ENCODE data around the gene INTS1. TPM values are rescaled to one million over a fixed set of nuclear protein-coding genes. Genes with fewer than 3 reads are reported as not detected.

INTS1 gene
- total RNA-seq, 1 donor from 2014 or later = 109 TPM

DNA sequence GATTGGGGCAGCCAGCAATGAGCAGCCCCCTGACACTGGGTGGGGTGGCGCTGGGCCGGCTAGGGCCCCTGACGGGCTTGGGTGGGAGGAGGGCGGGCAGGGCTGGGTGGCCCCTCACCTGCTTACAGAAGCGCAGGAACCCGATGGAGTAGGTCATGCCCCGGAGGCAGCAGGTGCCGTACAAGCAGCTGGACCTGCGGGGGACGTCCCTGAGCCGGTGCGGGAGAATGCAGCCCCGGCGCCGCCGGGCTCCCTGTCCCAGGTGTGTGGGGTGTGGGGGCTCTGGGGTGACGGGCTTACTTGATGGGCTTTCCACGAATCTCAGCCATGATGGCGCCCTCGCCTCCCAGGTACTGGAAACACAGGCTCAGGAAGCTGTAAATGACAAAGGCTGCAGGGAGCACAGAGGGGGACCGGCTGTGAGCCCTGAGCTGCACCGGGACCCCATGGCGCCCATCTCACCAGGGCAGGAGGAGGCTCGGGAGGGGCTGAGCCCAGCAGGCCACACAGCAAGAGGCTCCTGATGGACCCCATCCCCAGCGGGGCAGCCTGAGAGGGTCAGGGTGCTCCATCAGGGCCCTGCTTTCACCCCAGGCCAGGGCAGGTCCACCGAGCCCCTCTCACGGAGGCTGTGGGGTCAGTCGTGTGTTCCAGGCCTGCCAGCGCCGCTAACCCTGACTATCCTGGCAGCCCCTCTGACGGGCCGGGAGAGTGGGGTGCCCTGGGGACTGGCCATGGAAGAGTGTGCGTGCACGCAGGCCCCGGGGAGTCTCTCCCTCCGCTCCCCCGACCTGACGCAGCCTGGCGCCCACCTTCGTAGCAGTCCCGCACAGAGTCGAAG is 46.0 kb upstream of the INTS1 start:
- no peak for DNase-seq (ENCODE audit: low spot score)
- Mint-ChIP-seq H3K4me1 (ENCODE audit: unreplicated experiment) (no peaks in the 10 kb centered on the region), H3K27me3 (ENCODE audit: unreplicated experiment) (no peaks in the 10 kb centered on the region), H3K4me3 (ENCODE audit: unreplicated experiment) (no peak overlapping the region), H3K36me3 (ENCODE audit: low read depth, unreplicated experiment) (no peaks in the 10 kb centered on the region), H3K9me3 (ENCODE audit: unreplicated experiment) (no peaks in the 10 kb centered on the region), H3K27ac (ENCODE audit: unreplicated experiment) (no peak overlapping the region)
- TF ChIP-seq, protein P1, sequence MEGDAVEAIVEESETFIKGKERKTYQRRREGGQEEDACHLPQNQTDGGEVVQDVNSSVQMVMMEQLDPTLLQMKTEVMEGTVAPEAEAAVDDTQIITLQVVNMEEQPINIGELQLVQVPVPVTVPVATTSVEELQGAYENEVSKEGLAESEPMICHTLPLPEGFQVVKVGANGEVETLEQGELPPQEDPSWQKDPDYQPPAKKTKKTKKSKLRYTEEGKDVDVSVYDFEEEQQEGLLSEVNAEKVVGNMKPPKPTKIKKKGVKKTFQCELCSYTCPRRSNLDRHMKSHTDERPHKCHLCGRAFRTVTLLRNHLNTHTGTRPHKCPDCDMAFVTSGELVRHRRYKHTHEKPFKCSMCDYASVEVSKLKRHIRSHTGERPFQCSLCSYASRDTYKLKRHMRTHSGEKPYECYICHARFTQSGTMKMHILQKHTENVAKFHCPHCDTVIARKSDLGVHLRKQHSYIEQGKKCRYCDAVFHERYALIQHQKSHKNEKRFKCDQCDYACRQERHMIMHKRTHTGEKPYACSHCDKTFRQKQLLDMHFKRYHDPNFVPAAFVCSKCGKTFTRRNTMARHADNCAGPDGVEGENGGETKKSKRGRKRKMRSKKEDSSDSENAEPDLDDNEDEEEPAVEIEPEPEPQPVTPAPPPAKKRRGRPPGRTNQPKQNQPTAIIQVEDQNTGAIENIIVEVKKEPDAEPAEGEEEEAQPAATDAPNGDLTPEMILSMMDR (IDR thresholded peaks at IDR 0.05; ENCODE audit: unreplicated experiment) = no peak

DNA sequence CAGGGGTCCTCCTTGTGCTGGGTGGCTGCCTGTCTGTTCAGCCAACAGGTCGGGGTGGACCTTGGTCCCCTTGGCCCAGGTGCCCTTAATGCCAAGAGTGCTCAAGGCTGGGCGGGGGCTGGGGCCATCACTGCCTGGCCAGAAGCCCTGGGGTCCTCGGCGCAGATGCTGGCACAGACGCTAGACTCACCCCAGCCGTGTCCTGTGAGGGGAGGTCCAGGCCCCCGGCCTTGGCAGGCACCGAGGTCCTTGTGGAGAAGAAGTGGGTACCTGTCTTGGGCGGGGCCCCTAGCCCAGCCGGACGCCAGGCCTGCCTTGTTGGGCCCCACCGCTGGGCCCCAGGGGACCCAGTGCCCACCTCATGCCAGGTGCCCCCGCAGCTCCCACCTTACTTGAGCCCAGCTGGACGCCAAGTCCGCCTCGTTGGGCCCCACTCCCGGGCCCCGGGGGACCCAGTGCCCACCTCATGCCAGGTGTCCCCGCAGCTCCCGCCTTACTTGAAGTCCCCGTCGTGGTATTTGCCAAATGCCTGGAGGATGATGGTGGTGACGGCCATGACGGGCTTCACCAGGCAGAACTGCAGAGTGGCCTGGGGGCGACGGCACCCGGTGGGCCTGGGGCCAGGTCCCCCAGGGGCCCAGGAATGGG is 45.3 kb upstream of the INTS1 start:
- Mint-ChIP-seq H3K27ac (ENCODE audit: unreplicated experiment) (no peak overlapping the region), H3K4me1 (ENCODE audit: unreplicated experiment) (no peaks in the 10 kb centered on the region), H3K27me3 (ENCODE audit: unreplicated experiment) (no peaks in the 10 kb centered on the region), H3K9me3 (ENCODE audit: unreplicated experiment) (no peaks in the 10 kb centered on the region), H3K36me3 (ENCODE audit: low read depth, unreplicated experiment) (no peaks in the 10 kb centered on the region), H3K4me3 (ENCODE audit: unreplicated experiment) (no peak overlapping the region)
- TF ChIP-seq, protein P1 (IDR thresholded peaks at IDR 0.05; ENCODE audit: unreplicated experiment) = no peak
- no peak for DNase-seq (ENCODE audit: low spot score)

DNA sequence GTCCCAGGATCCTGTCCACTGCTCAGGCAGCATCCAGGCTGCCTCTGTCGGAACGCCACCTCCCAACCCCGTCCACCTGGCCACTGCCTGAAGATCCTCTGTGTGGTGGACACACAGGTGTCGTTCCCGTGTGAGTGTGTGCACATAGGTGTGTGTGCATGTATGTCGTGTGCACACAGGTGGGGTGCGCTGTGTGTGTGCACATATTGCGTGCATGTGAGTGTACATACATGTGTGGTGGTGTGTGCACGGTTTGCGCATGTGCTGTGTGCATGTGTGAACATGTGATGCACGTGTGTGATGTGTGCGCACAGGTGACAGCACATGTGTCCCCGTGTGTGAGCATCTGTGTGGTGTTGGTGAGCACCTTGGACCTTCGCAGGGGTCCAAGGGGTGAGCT is 44.8 kb upstream of the INTS1 start:
- no peak for DNase-seq (ENCODE audit: low spot score)
- H3K27ac Mint-ChIP-seq (ENCODE audit: unreplicated experiment) = no peak overlapping the region
- no peaks in the 10 kb centered on the region for H3K9me3 Mint-ChIP-seq (ENCODE audit: unreplicated experiment)
- TF ChIP-seq, protein P1 (IDR thresholded peaks at IDR 0.05; ENCODE audit: unreplicated experiment) = no peak
- no peak overlapping the region for H3K4me3 Mint-ChIP-seq (ENCODE audit: unreplicated experiment)
- no peaks in the 10 kb centered on the region for H3K36me3 Mint-ChIP-seq (ENCODE audit: low read depth, unreplicated experiment)
- no peaks in the 10 kb centered on the region for H3K4me1 Mint-ChIP-seq (ENCODE audit: unreplicated experiment)
- no peaks in the 10 kb centered on the region for H3K27me3 Mint-ChIP-seq (ENCODE audit: unreplicated experiment)

DNA sequence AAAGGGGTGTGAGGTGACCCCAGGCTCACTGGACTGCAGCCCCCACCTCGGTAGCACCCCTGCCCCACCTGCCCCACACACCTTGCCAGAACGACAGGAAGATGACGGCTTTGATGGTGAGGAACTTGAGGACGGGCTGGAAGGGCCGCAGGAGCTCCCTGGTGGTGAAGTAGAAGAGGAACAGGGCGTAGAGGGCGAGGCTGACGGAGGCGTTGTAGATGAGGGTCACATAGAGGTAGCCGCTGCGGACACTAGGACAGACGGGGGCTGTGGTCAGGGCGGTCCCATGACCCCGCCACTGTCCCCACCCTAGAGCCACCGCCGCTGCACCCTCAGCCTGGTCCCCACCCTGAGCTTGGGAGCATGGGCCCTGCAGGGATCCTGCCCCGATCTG is 44.2 kb upstream of the INTS1 start:
- no peak overlapping the region for H3K27ac Mint-ChIP-seq (ENCODE audit: unreplicated experiment)
- no peak for DNase-seq (ENCODE audit: low spot score)
- H3K4me3 Mint-ChIP-seq (ENCODE audit: unreplicated experiment) = no peak overlapping the region
- H3K9me3 Mint-ChIP-seq (ENCODE audit: unreplicated experiment) = no peaks in the 10 kb centered on the region
- no peaks in the 10 kb centered on the region for H3K4me1 Mint-ChIP-seq (ENCODE audit: unreplicated experiment)
- no peaks in the 10 kb centered on the region for H3K27me3 Mint-ChIP-seq (ENCODE audit: unreplicated experiment)
- TF ChIP-seq, protein P1 (IDR thresholded peaks at IDR 0.05; ENCODE audit: unreplicated experiment) = no peak
- no peaks in the 10 kb centered on the region for H3K36me3 Mint-ChIP-seq (ENCODE audit: low read depth, unreplicated experiment)

All from endothelial cell (in vitro differentiated cells).